ENCODE measurements around the gene C2orf78. TPM values are rescaled to one million over a fixed set of nuclear protein-coding genes. Genes with fewer than 3 reads are reported as not detected.
"Not testable (repeated sequence)": the region's sequence is repeated elsewhere in the genome, so short reads cannot be mapped to it uniquely, and the experiment has no call there.

C2orf78 gene
- total RNA-seq, 2 experiments from 2014 or later, result not detected

DNA sequence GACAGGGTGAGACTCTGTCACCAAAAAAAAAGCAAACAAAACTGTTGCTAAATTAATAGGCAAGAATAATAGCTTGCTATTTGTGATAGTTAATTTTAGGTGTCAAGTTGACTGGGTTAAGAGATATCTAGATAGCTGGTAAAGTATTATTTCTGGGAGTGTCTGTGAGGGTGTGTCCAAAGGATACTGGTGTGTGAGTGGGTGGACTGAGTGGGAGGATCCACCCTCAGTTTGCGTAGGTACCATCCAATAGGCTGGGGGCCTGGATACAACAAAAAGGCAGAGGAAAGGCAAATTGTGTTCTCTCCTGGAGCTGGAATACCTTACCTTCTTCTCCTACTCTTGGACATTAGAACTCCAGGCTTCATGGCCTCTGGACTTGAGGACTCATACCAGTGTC is 19.0 kb upstream of the C2orf78 start:
- H3K9me3 Mint-ChIP-seq, result no peaks in the 10 kb centered on the region
- POLR2A ChIA-PET, result no interaction called here
- H3K4me1 Mint-ChIP-seq, result no peaks in the 10 kb centered on the region
- CTCF ChIA-PET, result interaction anchor here (0.6 to 1.4 kb wide), 2 partner anchors 15 to 381 kb away, joined by 3 to 5 read pairs; partner anchors contain the start of gene DUSP11
- no peaks in the 10 kb centered on the region for H3K27me3 Mint-ChIP-seq
- H3K27ac Mint-ChIP-seq, result no peak overlapping the region
- H3K4me3 Mint-ChIP-seq, result no peak overlapping the region
- no peak for DNase-seq
- H3K36me3 Mint-ChIP-seq (ENCODE audit: low read depth), result peaks cover 53% of the 10 kb centered on the region

DNA sequence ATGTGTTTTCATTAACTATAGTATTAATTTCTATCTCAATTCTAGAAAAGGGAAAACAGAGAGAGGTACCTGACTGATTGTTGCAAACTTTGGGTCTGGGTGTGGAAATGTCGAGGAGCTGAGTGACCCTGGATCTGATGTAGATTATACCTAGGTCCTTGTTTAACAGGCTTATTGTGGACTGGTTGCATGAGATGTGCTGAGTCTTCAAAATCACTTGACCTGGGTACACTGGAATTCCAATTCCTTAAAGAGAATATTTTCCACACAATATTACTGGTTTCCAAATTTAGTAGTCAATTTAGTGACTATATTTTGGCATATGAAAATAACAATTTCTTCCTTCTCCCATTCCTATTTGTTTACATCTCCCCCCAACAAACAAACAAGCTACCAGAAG is 17.6 kb upstream of the C2orf78 start:
- no peaks in the 10 kb centered on the region for H3K9me3 Mint-ChIP-seq
- no peak for DNase-seq
- CTCF ChIA-PET, result no interaction called here
- POLR2A ChIA-PET, result no interaction called here
- H3K27me3 Mint-ChIP-seq, result no peaks in the 10 kb centered on the region
- H3K4me3 Mint-ChIP-seq, result no peak overlapping the region
- peaks cover 3% of the 10 kb centered on the region for H3K4me1 Mint-ChIP-seq
- peaks cover 53% of the 10 kb centered on the region for H3K36me3 Mint-ChIP-seq (ENCODE audit: low read depth)
- H3K27ac Mint-ChIP-seq, result no peak overlapping the region

DNA sequence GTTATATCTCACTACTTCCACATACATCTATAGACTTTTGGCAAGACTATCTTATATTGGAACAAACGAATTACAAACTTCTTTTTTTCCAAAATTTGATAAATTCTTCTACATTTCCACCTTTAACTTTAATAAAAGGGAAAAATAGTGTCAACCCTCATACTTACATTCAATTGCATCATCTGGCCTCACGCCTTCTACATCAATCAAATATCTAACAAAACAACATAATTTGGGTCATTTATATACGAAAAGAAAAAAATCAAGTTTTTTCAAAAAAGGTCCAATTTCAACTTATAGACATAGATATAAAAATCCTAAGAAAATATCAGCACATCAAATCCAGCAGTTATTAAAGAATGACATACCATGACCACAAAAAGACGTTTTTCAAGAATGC is 17.0 kb upstream of the C2orf78 start:
- DNase-seq, result no peak
- peaks cover 54% of the 10 kb centered on the region for H3K36me3 Mint-ChIP-seq (ENCODE audit: low read depth)
- H3K9me3 Mint-ChIP-seq, result no peaks in the 10 kb centered on the region
- H3K4me3 Mint-ChIP-seq, result no peak overlapping the region
- H3K4me1 Mint-ChIP-seq, result peaks cover 3% of the 10 kb centered on the region
- ChIA-PET POLR2A (no interaction called here), CTCF (no interaction called here)
- no peak overlapping the region for H3K27ac Mint-ChIP-seq
- no peaks in the 10 kb centered on the region for H3K27me3 Mint-ChIP-seq

DNA sequence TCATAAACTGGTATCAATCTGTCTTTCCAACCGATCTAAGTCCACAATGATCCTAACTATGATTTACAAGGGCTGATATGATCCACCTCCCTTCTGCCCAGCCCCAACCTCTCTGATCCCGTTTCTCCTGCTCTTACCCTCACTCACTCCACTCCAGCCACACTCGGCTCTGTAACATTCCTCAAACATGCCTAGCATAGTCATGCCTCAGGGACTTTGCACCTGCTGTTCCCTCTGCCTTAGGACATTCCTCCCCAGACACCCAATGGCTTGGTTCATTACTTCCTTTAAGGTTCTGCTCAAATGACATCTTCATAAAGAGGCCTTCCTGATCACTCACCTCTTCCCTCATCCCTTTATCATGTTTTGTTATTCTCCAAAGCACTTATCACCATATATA is 13.3 kb upstream of the C2orf78 start:
- Mint-ChIP-seq H3K4me1 (peaks cover 9% of the 10 kb centered on the region), H3K27ac (no peak overlapping the region), H3K4me3 (no peak overlapping the region), H3K27me3 (no peaks in the 10 kb centered on the region), H3K36me3 (ENCODE audit: low read depth) (peaks cover 71% of the 10 kb centered on the region), H3K9me3 (no peaks in the 10 kb centered on the region)
- POLR2A ChIA-PET, result no interaction called here
- CTCF ChIA-PET, result no interaction called here
- DNase-seq, result no peak

DNA sequence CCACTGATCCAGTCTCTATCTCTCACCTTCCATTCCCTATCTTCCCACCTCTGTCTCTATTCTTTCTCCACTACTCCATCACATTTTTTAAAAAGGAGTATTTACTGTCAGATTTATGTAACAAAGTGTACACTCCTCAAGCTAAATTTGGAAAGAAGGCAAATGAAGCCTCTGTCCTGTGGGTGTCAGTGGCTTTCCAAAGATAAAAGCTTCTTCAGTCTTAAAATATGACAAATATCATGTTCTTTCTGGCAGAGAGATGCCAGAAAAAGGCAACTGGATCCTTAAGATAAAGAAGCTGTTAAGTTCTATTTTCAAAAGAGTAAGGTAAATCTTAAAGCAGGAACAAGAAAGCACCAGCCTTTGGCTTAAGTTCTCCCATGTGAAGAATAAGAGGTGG is 11.2 kb upstream of the C2orf78 start:
- DNase-seq, result no peak
- Mint-ChIP-seq H3K9me3 (no peaks in the 10 kb centered on the region), H3K27me3 (no peaks in the 10 kb centered on the region), H3K27ac (no peak overlapping the region), H3K36me3 (ENCODE audit: low read depth) (peaks cover 73% of the 10 kb centered on the region), H3K4me3 (no peak overlapping the region), H3K4me1 (peaks cover 22% of the 10 kb centered on the region)
- ChIA-PET POLR2A (no interaction called here), CTCF (interaction anchor here (1.1 kb wide), 1 partner anchor 8 kb away, joined by 3 read pairs; no protein-coding TSS in a partner anchor)

DNA sequence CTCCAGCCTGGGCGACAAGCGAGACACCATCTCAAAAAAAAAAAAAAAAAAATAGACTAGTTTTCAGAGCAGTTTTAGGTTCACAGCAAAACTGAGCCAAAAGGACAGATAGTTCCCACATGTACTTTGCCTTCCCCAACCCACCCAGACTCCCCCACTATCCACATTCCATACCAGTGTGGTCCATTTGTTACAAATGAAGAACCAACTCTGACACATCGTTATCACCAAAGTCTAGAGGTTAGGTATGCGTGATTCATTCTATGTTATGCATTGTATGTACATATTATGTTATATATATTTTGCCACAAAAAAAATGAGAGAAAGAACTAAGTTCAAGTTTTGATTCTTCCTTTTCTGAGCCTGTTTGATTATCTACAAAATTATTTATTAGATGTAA is 7.6 kb upstream of the C2orf78 start:
- ChIA-PET POLR2A (no interaction called here), CTCF (interaction anchor here (0.7 to 1.4 kb wide), 3 partner anchors 51 to 576 kb away, joined by 3 read pairs; no protein-coding TSS in a partner anchor)
- DNase-seq, result no peak
- Mint-ChIP-seq H3K9me3 (no peaks in the 10 kb centered on the region), H3K4me3 (no peak overlapping the region), H3K27ac (no peak overlapping the region), H3K36me3 (ENCODE audit: low read depth) (peaks cover 54% of the 10 kb centered on the region), H3K4me1 (peaks cover 31% of the 10 kb centered on the region), H3K27me3 (no peaks in the 10 kb centered on the region)

DNA sequence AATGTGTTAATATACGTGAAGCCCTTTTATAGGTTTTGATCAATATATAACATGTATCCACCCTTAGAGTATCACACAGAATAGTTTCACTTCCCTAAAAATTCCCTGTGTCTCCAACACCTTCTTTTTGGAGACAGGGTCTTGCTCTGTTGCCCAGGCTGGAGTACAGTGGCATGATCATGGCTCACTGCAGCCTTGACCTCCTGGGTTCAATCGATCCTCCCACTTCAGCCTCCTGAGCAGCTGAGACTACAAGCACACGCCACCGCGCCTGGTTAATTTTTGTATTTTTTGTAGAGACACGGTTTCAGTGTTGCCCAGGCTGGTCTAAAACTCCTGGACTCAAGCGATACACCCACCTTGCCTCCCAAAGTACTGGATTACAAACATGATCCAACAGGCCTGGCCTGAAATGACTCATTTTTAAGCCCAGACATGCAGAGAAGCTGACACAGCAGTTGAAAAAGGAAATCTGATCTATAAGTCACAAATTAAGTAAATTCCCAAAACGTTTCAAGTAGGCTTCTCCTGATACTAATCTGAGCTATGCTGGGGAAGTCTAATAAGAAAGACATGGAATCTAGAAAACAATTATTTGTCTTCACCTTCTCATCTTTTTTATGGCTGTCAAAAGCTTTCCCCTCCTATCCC is 7.0 kb upstream of the C2orf78 start:
- Mint-ChIP-seq H3K4me3 (no peak overlapping the region), H3K9me3 (no peaks in the 10 kb centered on the region), H3K27me3 (no peaks in the 10 kb centered on the region), H3K4me1 (peaks cover 31% of the 10 kb centered on the region), H3K36me3 (ENCODE audit: low read depth) (peaks cover 52% of the 10 kb centered on the region), H3K27ac (no peak overlapping the region)
- CTCF ChIA-PET, result no interaction called here
- POLR2A ChIA-PET, result no interaction called here
- no peak for DNase-seq

DNA sequence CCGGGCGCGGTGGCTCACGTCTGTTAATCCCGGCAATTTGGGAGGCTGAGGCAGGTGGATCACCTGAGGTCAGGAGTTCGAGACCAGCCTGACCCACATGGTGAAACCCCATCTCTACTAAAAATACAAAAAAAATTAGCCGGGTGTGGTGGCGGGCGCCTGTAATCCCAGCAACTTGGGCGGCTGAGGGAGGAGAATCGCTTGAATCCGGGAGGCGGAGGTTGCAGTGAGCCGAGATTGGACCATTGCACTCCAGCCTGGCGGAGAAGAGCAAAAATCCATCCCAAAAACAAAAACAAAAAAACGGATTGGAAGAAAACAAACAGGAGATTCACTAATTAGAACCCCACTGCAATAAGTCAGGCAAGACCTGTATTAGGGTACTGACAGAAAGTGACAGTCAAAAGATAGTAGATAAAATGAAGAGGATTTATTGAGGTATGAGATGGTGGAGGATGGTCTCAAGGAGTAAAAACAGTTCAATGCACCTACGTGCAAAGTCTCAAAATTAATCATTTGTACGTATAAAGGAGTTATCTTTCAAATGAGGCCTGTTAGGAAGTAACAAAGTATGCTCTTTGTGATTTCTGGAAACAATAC is 5.0 kb upstream of the C2orf78 start:
- Mint-ChIP-seq H3K36me3 (ENCODE audit: low read depth) (peaks cover 35% of the 10 kb centered on the region), H3K4me1 (peaks cover 30% of the 10 kb centered on the region), H3K4me3 (peak overlapping the region; percentile 94), H3K27ac (peak overlapping the region; percentile 92)
- H3K27me3 Mint-ChIP-seq, H3K9me3 Mint-ChIP-seq, DNase-seq: not testable (repeated sequence)
- ChIA-PET CTCF (interaction anchor here (0.9 to 1.1 kb wide), 3 partner anchors 15 to 399 kb away, joined by 4 to 5 read pairs (median 4); partner anchors contain the start of gene MOB1A), POLR2A (interaction anchor here (1.1 kb wide), 1 partner anchor 42 kb away, joined by 9 read pairs; the partner anchor contains the start of gene TPRKB)

DNA sequence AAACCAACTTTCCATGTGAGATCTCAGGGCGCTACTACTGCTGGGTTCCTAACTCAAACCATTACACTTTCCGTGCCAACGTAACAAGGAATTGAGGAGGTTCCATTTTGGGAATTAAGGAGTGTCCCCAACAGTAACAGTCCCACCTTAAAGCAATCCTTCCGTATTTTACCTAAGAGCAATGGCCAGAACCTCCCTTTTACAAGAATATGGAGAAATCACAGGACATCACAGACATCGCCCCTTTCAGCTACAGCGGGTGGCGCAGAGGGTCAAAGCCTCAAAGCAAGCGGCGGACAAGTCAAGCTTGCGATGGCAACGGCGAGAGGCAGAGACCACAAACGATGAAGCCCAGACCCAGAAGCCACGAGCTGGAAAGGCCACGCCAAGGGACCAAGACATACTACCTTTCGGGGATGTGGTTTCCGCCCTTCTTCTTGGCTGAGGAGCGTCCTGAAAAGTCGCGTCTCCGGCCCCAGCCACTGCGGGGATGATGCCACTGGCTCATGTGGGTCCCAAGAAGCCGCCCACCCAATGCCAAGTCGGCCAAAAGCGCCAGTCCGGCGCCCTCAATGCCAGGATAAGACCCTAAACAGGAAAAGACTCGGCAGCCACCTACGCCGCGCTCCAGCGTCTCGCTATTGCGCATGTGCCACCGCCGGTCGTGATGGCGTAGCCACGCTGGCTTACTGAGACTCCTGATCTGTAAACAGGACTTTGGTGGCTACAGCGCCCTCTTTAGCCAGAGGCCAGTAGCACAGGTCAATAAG is 4.3 kb upstream of the C2orf78 start, which contains the start of gene DUSP11:
Gene DUSP11 (minus strand): TSS at position 637 of the 770 bp plus-strand sequence. CDS start 129 bp downstream, at position 508.
- POLR2A ChIA-PET, result interaction anchor here (0.7 to 1.1 kb wide), 2 partner anchors 43 to 49 kb away, joined by 3 to 9 read pairs; partner anchors contain the start of genes STAMBP and TPRKB
- CTCF ChIA-PET, result interaction anchor here (0.9 to 1.1 kb wide), 3 partner anchors 15 to 399 kb away, joined by 4 to 5 read pairs (median 4); partner anchors contain the start of gene MOB1A

DNA sequence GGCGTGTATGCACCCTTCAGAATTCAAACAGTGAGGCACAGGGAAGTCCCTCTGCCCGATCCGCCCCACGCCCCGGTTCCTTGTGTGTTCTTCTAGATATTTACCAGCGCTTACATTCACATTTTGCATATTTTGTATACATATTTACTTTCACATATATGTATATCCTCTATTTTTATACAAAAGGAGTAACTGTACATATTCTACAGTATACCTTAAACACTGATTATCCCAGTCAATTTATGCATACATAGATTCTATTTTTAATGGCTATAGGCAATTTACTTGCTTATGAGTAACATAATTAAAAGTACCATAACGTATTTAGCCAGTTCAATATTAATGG is 3.8 kb upstream of the C2orf78 start:
- POLR2A ChIA-PET, result interaction anchor here (0.7 to 1.1 kb wide), 2 partner anchors 43 to 48 kb away, joined by 3 to 9 read pairs; partner anchors contain the start of genes STAMBP and TPRKB

More for the DNA sequence above, 4.3 kb upstream of the C2orf78 start, which contains the start of gene DUSP11:
- Mint-ChIP-seq H3K9me3 (no peaks in the 10 kb centered on the region), H3K4me1 (peaks cover 26% of the 10 kb centered on the region), H3K4me3 (peak within 1 kb of the TSS; percentile 94), H3K27ac (peak within 1 kb of the TSS; percentile 92), H3K27me3 (no peaks in the 10 kb centered on the region), H3K36me3 (ENCODE audit: low read depth) (peaks cover 29% of the 10 kb centered on the region)
- peak; percentile 97 for DNase-seq

DNA sequence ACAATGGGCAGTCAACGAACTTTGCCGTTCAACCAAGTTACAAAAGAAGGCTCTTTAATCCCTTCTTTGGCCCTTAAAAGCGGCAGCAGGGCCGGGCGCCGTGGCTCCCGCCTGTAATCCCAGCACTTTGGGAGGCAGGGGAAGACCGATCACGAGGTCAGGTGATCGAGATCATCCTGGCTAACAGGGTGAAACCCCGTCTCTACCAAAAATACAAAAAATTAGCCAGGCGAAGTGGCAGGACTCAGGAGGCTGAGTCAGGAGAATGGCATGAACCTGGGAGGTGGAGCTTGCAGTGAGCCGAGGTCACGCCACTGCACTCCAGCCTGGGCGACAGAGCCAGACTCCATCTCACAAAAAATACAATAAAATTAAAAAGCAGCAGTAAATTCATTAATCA is 581 bp upstream of the C2orf78 start:
- POLR2A ChIA-PET; H3K36me3 Mint-ChIP-seq (ENCODE audit: low read depth); DNase-seq; H3K4me1 Mint-ChIP-seq; H3K27ac Mint-ChIP-seq; H3K27me3 Mint-ChIP-seq; H3K9me3 Mint-ChIP-seq; CTCF ChIA-PET; H3K4me3 Mint-ChIP-seq: not testable (repeated sequence)

More for the DNA sequence above, 3.8 kb upstream of the C2orf78 start:
- H3K4me3 Mint-ChIP-seq, result peak overlapping the region; percentile 94
- H3K27ac Mint-ChIP-seq, result peak overlapping the region; percentile 92
- no peak for DNase-seq
- H3K27me3 Mint-ChIP-seq, result no peaks in the 10 kb centered on the region
- no peaks in the 10 kb centered on the region for H3K9me3 Mint-ChIP-seq
- peaks cover 24% of the 10 kb centered on the region for H3K36me3 Mint-ChIP-seq (ENCODE audit: low read depth)
- CTCF ChIA-PET, result interaction anchor here (0.9 to 1.5 kb wide), 7 partner anchors 8 to 398 kb away, joined by 3 to 6 read pairs (median 4); partner anchors contain the start of gene MOB1A
- H3K4me1 Mint-ChIP-seq, result peaks cover 26% of the 10 kb centered on the region

DNA sequence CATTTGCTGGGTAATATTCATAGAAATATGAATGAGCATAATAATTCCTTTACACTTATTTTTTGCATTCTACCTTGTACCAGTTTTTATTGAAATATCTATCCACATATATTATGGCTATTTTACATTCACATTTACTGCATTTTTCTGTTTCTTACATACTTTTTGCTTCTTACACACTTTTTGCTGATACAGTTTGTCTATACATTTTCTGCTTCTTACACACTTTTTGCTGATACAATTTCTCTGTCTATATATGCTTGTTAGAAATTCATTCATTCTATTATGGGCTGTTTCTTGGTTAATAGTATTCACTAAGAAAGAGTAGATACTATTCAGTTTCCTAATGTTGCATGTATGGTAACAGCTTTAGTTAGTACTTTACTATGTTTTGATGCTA is 27.9 kb downstream of the C2orf78 start:
- H3K36me3 Mint-ChIP-seq (ENCODE audit: low read depth), result no peaks in the 10 kb centered on the region
- ChIA-PET POLR2A (no interaction called here), CTCF (interaction anchor here (1.4 kb wide), 1 partner anchor 12 kb away, joined by 4 read pairs; no protein-coding TSS in a partner anchor)
- no peak for DNase-seq
- no peak overlapping the region for H3K27ac Mint-ChIP-seq
- H3K4me3 Mint-ChIP-seq, result no peak overlapping the region
- H3K4me1 Mint-ChIP-seq, result peaks cover 11% of the 10 kb centered on the region
- H3K9me3 Mint-ChIP-seq, result no peaks in the 10 kb centered on the region
- H3K27me3 Mint-ChIP-seq, result no peaks in the 10 kb centered on the region

DNA sequence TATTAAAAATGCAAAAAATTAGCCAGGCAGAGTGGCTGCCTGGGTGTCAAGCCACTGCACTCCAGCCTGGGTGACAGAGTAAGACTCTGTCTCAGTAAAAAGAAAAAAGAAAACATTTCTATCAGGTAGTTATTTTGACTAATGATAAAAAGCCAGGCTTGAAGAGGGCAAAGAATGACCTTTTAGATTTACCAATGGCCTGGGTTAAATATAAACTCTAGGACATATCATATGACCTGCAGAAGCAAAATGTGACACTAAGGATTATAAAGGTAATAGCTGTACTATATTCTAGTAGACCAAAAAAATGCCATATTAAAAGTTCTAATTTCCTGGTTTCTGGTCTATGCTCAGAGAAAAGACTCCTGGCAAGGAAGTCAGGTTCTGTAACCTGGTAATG is 28.7 kb downstream of the C2orf78 start:
- H3K36me3 Mint-ChIP-seq (ENCODE audit: low read depth), result no peaks in the 10 kb centered on the region
- H3K9me3 Mint-ChIP-seq, result no peaks in the 10 kb centered on the region
- CTCF ChIA-PET, result interaction anchor here (1.4 kb wide), 1 partner anchor 11 kb away, joined by 4 read pairs; no protein-coding TSS in a partner anchor
- POLR2A ChIA-PET, result no interaction called here
- no peak for DNase-seq
- no peaks in the 10 kb centered on the region for H3K27me3 Mint-ChIP-seq
- H3K4me3 Mint-ChIP-seq, result no peak overlapping the region
- H3K4me1 Mint-ChIP-seq, result peaks cover 11% of the 10 kb centered on the region
- H3K27ac Mint-ChIP-seq, result no peak overlapping the region
